ENCODE results near the gene HSF5.

HSF5 gene

GRCh38 chr17:58470356-58470755, 17.9 kb downstream of the HSF5 start:
- H3K9me3 Mint-ChIP-seq, result no peaks in the 10 kb centered on the region
- H3K4me3 Mint-ChIP-seq, result no peak overlapping the region
- no peaks in the 10 kb centered on the region for H3K27me3 Mint-ChIP-seq
- H3K27ac Mint-ChIP-seq, result no peak overlapping the region
- H3K36me3 Mint-ChIP-seq, result peaks cover 6% of the 10 kb centered on the region
- peaks cover 4% of the 10 kb centered on the region for H3K4me1 Mint-ChIP-seq

GRCh38 chr17:58468944-58469343, 19.3 kb downstream of the HSF5 start:
- H3K27ac Mint-ChIP-seq, result no peak overlapping the region
- H3K4me1 Mint-ChIP-seq, result peaks cover 3% of the 10 kb centered on the region
- no peak overlapping the region for H3K4me3 Mint-ChIP-seq
- H3K9me3 Mint-ChIP-seq, result no peaks in the 10 kb centered on the region
- H3K27me3 Mint-ChIP-seq, result no peaks in the 10 kb centered on the region
- peaks cover 6% of the 10 kb centered on the region for H3K36me3 Mint-ChIP-seq

GRCh38 chr17:58455491-58455890, 32.7 kb downstream of the HSF5 start:
- Mint-ChIP-seq H3K27ac (no peak overlapping the region), H3K27me3 (no peaks in the 10 kb centered on the region), H3K36me3 (peaks cover 9% of the 10 kb centered on the region), H3K4me1 (no peaks in the 10 kb centered on the region), H3K9me3 (no peaks in the 10 kb centered on the region), H3K4me3 (no peak overlapping the region)

GRCh38 chr17:58452738-58453137, 35.5 kb downstream of the HSF5 start:
- H3K27ac Mint-ChIP-seq, result no peak overlapping the region
- no peaks in the 10 kb centered on the region for H3K4me1 Mint-ChIP-seq
- no peaks in the 10 kb centered on the region for H3K27me3 Mint-ChIP-seq
- H3K36me3 Mint-ChIP-seq, result peaks cover 11% of the 10 kb centered on the region
- no peaks in the 10 kb centered on the region for H3K9me3 Mint-ChIP-seq
- H3K4me3 Mint-ChIP-seq, result no peak overlapping the region

GRCh38 chr17:58447039-58447975, 40.9 kb downstream of the HSF5 start:
- H3K27ac Mint-ChIP-seq, result no peak overlapping the region
- no peak overlapping the region for H3K4me3 Mint-ChIP-seq
- peaks cover 6% of the 10 kb centered on the region for H3K36me3 Mint-ChIP-seq
- no peaks in the 10 kb centered on the region for H3K9me3 Mint-ChIP-seq
- peaks cover 4% of the 10 kb centered on the region for H3K4me1 Mint-ChIP-seq
- H3K27me3 Mint-ChIP-seq, result no peaks in the 10 kb centered on the region

GRCh38 chr17:58446086-58446485, 42.1 kb downstream of the HSF5 start:
- H3K4me3 Mint-ChIP-seq, result no peak overlapping the region
- no peaks in the 10 kb centered on the region for H3K27me3 Mint-ChIP-seq
- peaks cover 4% of the 10 kb centered on the region for H3K4me1 Mint-ChIP-seq
- H3K36me3 Mint-ChIP-seq, result peaks cover 9% of the 10 kb centered on the region
- H3K27ac Mint-ChIP-seq, result no peak overlapping the region
- no peaks in the 10 kb centered on the region for H3K9me3 Mint-ChIP-seq

GRCh38 chr17:58436805-58437239, 51.4 kb downstream of the HSF5 start:
- H3K27me3 Mint-ChIP-seq, result no peaks in the 10 kb centered on the region
- H3K4me3 Mint-ChIP-seq, result no peak overlapping the region
- no peaks in the 10 kb centered on the region for H3K4me1 Mint-ChIP-seq
- H3K36me3 Mint-ChIP-seq, result peaks cover 16% of the 10 kb centered on the region
- H3K27ac Mint-ChIP-seq, result no peak overlapping the region
- H3K9me3 Mint-ChIP-seq, result no peaks in the 10 kb centered on the region

- H3K4me1 Mint-ChIP-seq, result no peaks in the 10 kb centered on the region
- no peaks in the 10 kb centered on the region for H3K9me3 Mint-ChIP-seq
- H3K36me3 Mint-ChIP-seq, result peaks cover 14% of the 10 kb centered on the region
- no peak overlapping the region for H3K4me3 Mint-ChIP-seq
- H3K27me3 Mint-ChIP-seq, result no peaks in the 10 kb centered on the region
- no peak overlapping the region for H3K27ac Mint-ChIP-seq
Measured at GRCh38 chr17:58436245-58436644, 52.0 kb downstream of the HSF5 start.

- Mint-ChIP-seq H3K27me3 (no peaks in the 10 kb centered on the region), H3K4me3 (no peak overlapping the region), H3K9me3 (no peaks in the 10 kb centered on the region), H3K4me1 (no peaks in the 10 kb centered on the region), H3K27ac (no peak overlapping the region), H3K36me3 (peaks cover 12% of the 10 kb centered on the region)
Measured at GRCh38 chr17:58432806-58433573, 55.2 kb downstream of the HSF5 start.

- Mint-ChIP-seq H3K4me3 (no peak overlapping the region), H3K27me3 (no peaks in the 10 kb centered on the region), H3K27ac (no peak overlapping the region), H3K36me3 (peaks cover 6% of the 10 kb centered on the region), H3K9me3 (no peaks in the 10 kb centered on the region), H3K4me1 (no peaks in the 10 kb centered on the region)
Measured at GRCh38 chr17:58427807-58428206, 60.4 kb downstream of the HSF5 start.

GRCh38 chr17:58421711-58422110, 66.5 kb downstream of the HSF5 start:
- H3K4me1 Mint-ChIP-seq, result peaks cover 15% of the 10 kb centered on the region
- H3K27me3 Mint-ChIP-seq, result no peaks in the 10 kb centered on the region
- H3K36me3 Mint-ChIP-seq, result peaks cover 3% of the 10 kb centered on the region
- H3K4me3 Mint-ChIP-seq, result no peak overlapping the region
- no peaks in the 10 kb centered on the region for H3K9me3 Mint-ChIP-seq
- H3K27ac Mint-ChIP-seq, result no peak overlapping the region

- Mint-ChIP-seq H3K9me3 (no peaks in the 10 kb centered on the region), H3K4me3 (no peak overlapping the region), H3K36me3 (peaks cover 4% of the 10 kb centered on the region), H3K27ac (no peak overlapping the region), H3K4me1 (peaks cover 15% of the 10 kb centered on the region), H3K27me3 (no peaks in the 10 kb centered on the region)
Measured at GRCh38 chr17:58420827-58421226, 67.4 kb downstream of the HSF5 start.

GRCh38 chr17:58417300-58418092, 70.7 kb downstream of the HSF5 start, which contains the start of gene RNF43:
Gene RNF43 (minus strand): TSS chr17:58417534. CDS start chr17:58415577, 1,957 bp downstream.
- Mint-ChIP-seq H3K4me3 (no peak within 1 kb of the TSS), H3K4me1 (peaks cover 15% of the 10 kb centered on the region), H3K27ac (no peak within 1 kb of the TSS), H3K36me3 (peaks cover 2% of the 10 kb centered on the region), H3K9me3 (no peaks in the 10 kb centered on the region), H3K27me3 (no peaks in the 10 kb centered on the region)

- H3K36me3 Mint-ChIP-seq, result peaks cover 2% of the 10 kb centered on the region
- no peak overlapping the region for H3K4me3 Mint-ChIP-seq
- H3K9me3 Mint-ChIP-seq, result no peaks in the 10 kb centered on the region
- H3K27me3 Mint-ChIP-seq, result no peaks in the 10 kb centered on the region
- peaks cover 15% of the 10 kb centered on the region for H3K4me1 Mint-ChIP-seq
- H3K27ac Mint-ChIP-seq, result no peak overlapping the region
Measured at GRCh38 chr17:58416937-58417299, 71.3 kb downstream of the HSF5 start.

GRCh38 chr17:58416396-58416795, 71.8 kb downstream of the HSF5 start:
- no peaks in the 10 kb centered on the region for H3K27me3 Mint-ChIP-seq
- H3K27ac Mint-ChIP-seq, result no peak overlapping the region
- H3K4me3 Mint-ChIP-seq, result no peak overlapping the region
- no peaks in the 10 kb centered on the region for H3K9me3 Mint-ChIP-seq
- H3K36me3 Mint-ChIP-seq, result peaks cover 2% of the 10 kb centered on the region
- H3K4me1 Mint-ChIP-seq, result peaks cover 15% of the 10 kb centered on the region
